22Rv1 (cell line): Measurements from ENCODE around the gene PAX1.

Source experiments
- H3K27ac ChIP-seq: fragments of 450-650 bp; 2 replicates; pipeline ENCODE4 v1.5.1; 2017
- ZFX ChIP-seq: fragments of 450-650 bp; IDR thresholded peaks from 2 replicates; pipeline ENCODE4 v1.6.1; 2017; ENCODE audit warnings: antibody characterized with exemption, borderline replicate concordance
- TF ChIP-seq, protein P1 (sequence below): fragments of 450-650 bp; IDR thresholded peaks from 2 replicates; pipeline ENCODE4 v1.5.1; 2017; ENCODE audit warnings: mild to moderate bottlenecking

PAX1 gene

DNA sequence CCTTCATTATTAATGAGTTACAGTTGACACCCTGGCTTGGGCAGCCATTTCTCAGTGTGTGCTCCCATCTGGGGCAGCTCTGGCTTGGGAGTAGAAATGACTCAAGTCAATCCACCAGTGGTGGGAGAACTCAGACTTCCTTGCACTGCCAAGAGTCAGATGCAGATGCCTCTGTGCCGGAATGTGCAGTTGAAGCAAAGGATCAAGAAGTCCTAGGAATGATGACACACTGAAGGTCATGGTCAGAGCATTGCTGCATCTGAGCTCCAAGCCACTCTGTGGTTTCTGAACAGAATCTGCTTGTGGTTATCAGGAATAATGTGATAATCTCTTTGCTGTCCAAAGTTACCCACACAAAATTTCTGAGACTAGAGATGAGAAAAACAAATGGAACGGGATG lies 19.5 kb upstream of the PAX1 start:
- no peak overlapping the region for H3K27ac ChIP-seq
- TF ChIP-seq ZFX = no peak
- TF ChIP-seq, protein P1, sequence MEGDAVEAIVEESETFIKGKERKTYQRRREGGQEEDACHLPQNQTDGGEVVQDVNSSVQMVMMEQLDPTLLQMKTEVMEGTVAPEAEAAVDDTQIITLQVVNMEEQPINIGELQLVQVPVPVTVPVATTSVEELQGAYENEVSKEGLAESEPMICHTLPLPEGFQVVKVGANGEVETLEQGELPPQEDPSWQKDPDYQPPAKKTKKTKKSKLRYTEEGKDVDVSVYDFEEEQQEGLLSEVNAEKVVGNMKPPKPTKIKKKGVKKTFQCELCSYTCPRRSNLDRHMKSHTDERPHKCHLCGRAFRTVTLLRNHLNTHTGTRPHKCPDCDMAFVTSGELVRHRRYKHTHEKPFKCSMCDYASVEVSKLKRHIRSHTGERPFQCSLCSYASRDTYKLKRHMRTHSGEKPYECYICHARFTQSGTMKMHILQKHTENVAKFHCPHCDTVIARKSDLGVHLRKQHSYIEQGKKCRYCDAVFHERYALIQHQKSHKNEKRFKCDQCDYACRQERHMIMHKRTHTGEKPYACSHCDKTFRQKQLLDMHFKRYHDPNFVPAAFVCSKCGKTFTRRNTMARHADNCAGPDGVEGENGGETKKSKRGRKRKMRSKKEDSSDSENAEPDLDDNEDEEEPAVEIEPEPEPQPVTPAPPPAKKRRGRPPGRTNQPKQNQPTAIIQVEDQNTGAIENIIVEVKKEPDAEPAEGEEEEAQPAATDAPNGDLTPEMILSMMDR = no peak

DNA sequence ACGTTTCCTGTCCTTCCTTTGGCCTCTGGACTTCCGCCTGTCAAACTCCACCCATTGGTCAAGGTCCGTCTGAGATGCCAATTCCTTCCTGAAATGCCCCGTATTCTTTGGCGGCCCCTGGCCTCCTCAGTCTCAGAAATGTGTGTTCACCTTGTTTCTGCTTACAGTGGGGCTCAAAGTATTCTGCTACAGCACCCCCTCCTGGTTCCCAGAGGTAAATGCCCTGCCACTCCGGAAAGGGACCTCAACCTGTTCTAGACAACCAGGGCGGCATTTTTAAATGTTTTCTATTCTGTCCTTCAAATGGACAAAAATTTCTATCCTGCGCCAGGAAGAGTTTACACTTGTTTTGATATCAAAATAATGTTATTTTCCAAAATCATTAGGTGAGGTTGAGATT lies 12.1 kb upstream of the PAX1 start:
- H3K27ac ChIP-seq = no peak overlapping the region
- TF ChIP-seq, protein P1 = peak; percentile 74
- no peak for TF ChIP-seq ZFX

DNA sequence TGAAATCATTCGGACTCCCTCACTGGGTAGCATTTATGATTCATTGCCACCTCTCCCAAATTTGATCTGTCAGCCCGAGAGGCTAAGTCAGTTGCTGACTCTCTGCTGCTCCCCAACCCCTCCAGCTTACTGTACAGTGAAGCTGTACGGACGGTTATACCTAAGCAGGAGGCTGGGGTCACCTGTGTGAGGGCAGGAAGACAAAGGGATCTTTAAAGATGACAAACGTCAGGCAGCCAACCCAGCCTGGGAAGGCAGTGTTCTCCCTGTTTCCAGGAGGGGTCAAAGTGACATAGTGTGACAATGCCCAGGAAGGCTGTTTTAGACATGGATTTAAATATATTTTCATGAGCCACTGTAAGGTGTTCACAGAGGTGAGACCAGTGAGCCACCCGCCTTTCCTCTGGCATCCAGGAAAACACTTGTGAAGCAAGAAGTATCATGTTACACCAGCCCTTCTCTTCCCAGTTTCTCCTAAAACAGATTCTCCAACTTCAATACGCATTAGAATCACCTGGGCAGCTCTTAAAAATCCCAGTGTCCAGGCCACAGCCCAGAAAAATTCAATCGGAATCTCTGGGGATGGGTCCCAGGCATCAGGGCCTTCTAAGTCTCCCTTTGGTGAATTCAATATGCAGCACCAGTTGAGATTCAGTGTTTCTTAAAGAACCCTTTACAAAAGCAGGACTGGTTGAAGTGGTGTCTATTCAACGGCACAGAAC lies 6.8 kb upstream of the PAX1 start:
- TF ChIP-seq ZFX = no peak
- TF ChIP-seq, protein P1 = no peak
- H3K27ac ChIP-seq = no peak overlapping the region

- H3K27ac ChIP-seq = no peak overlapping the region
- TF ChIP-seq, protein P1 = no peak
- no peak for TF ChIP-seq ZFX
Measured at GRCh38 chr20:21699216-21699508, 6.3 kb upstream of the PAX1 start.

DNA sequence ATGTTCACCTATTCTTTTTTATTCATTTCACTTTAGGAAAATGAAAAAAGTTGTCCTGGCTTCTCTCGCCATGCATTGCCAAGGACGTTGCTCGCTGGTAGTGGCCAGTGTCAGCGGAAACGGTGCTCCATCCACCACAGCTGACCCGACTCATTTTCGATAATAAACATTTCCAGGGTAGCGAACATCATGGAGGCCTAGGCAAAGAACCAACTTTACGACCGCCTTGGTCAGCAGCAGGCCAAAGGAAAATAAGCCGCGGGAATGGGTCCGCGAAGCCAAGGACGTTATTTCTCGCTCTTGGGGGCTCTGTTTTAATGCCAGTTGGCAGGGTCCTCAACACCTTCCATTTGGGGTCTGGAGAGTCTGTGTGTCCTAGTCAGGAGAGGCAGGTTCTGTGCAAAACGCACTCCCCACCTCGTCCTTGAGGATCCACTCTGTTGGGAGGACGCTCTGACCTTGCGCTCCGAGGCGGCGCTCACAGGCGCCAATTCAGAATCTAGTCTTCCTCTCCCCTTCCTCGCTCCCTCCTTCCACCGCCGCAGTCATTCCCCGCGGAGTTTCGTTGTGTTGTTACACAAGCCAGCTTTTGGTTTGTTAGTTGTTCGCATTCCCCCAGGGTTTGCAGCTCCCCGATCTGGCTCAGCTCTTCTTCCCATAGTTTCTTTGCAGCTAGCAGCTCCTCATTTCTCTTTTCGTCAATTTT lies 4.1 kb upstream of the PAX1 start:
- H3K27ac ChIP-seq = no peak overlapping the region
- TF ChIP-seq, protein P1 = no peak
- no peak for TF ChIP-seq ZFX

GRCh38 chr20:21702016-21702415 lies 3.4 kb upstream of the PAX1 start:
- no peak overlapping the region for H3K27ac ChIP-seq
- TF ChIP-seq, protein P1 = no peak
- TF ChIP-seq ZFX = no peak
